Stimulated activated memory B cell treated with anti-CD40 and anti-IgM and Interleukin-4, amounts not matched to agents 10 μg/mL and 1 μg/mL and 100 μg/mL, for 72 hours (primary cell): ENCODE measurements around the gene FGF1.

Source experiments
- ATAC-seq: fragments of 150-1000 bp; cut with Tn5 transposase; 2 replicates; pipeline ENCODE4 v1.10.0; 2021
- H3K27ac Mint-ChIP-seq: one replicate; pipeline ENCODE4 v1.8.0; 2022; ENCODE audit warnings: mild to moderate bottlenecking, mixed read lengths
- H3K27me3 Mint-ChIP-seq: one replicate; pipeline ENCODE4 v1.8.0; 2022; ENCODE audit warnings: mixed read lengths
- H3K36me3 Mint-ChIP-seq: one replicate; pipeline ENCODE4 v1.8.0; 2022; ENCODE audit warnings: mixed read lengths
- H3K4me1 Mint-ChIP-seq: one replicate; pipeline ENCODE4 v1.8.0; 2022; ENCODE audit warnings: mixed read lengths
- H3K4me3 Mint-ChIP-seq: one replicate; pipeline ENCODE4 v1.8.0; 2022; ENCODE audit warnings: mild to moderate bottlenecking, moderate library complexity, mixed read lengths
- H3K9me3 Mint-ChIP-seq: one replicate; pipeline ENCODE4 v1.8.0; 2022; ENCODE audit warnings: mixed read lengths

FGF1 gene

GRCh38 chr5:142701673-142702311 lies 15.9 kb upstream of the FGF1 start:
- Mint-ChIP-seq H3K9me3 (peaks cover 3% of the 10 kb centered on the region), H3K36me3 (no peaks in the 10 kb centered on the region), H3K27me3 (peaks cover 53% of the 10 kb centered on the region), H3K27ac (no peak overlapping the region), H3K4me3 (no peak overlapping the region), H3K4me1 (no peaks in the 10 kb centered on the region)
- ATAC-seq, result no peak

GRCh38 chr5:142700566-142700965 lies 14.7 kb upstream of the FGF1 start:
- no peak overlapping the region for H3K27ac Mint-ChIP-seq
- H3K9me3 Mint-ChIP-seq, result peaks cover 3% of the 10 kb centered on the region
- ATAC-seq, result no peak
- H3K4me3 Mint-ChIP-seq, result no peak overlapping the region
- H3K4me1 Mint-ChIP-seq, result no peaks in the 10 kb centered on the region
- H3K36me3 Mint-ChIP-seq, result no peaks in the 10 kb centered on the region
- peaks cover 47% of the 10 kb centered on the region for H3K27me3 Mint-ChIP-seq

- peaks cover 38% of the 10 kb centered on the region for H3K27me3 Mint-ChIP-seq
- H3K9me3 Mint-ChIP-seq, result peaks cover 3% of the 10 kb centered on the region
- no peak overlapping the region for H3K4me3 Mint-ChIP-seq
- no peaks in the 10 kb centered on the region for H3K36me3 Mint-ChIP-seq
- no peak for ATAC-seq
- no peaks in the 10 kb centered on the region for H3K4me1 Mint-ChIP-seq
- H3K27ac Mint-ChIP-seq, result no peak overlapping the region
These were observed 13.4 kb upstream of the FGF1 start for GRCh38 chr5:142699184-142699720.

GRCh38 chr5:142698447-142699183 lies 12.7 kb upstream of the FGF1 start:
- H3K27ac Mint-ChIP-seq, result no peak overlapping the region
- peaks cover 3% of the 10 kb centered on the region for H3K9me3 Mint-ChIP-seq
- no peaks in the 10 kb centered on the region for H3K4me1 Mint-ChIP-seq
- no peak overlapping the region for H3K4me3 Mint-ChIP-seq
- H3K27me3 Mint-ChIP-seq, result peaks cover 38% of the 10 kb centered on the region
- no peaks in the 10 kb centered on the region for H3K36me3 Mint-ChIP-seq
- ATAC-seq, result no peak

GRCh38 chr5:142697356-142698255 lies 11.7 kb upstream of the FGF1 start:
- no peak overlapping the region for H3K4me3 Mint-ChIP-seq
- ATAC-seq, result no peak
- H3K4me1 Mint-ChIP-seq, result no peaks in the 10 kb centered on the region
- H3K27me3 Mint-ChIP-seq, result peaks cover 31% of the 10 kb centered on the region
- H3K27ac Mint-ChIP-seq, result no peak overlapping the region
- H3K9me3 Mint-ChIP-seq, result peaks cover 3% of the 10 kb centered on the region
- H3K36me3 Mint-ChIP-seq, result no peaks in the 10 kb centered on the region

GRCh38 chr5:142696379-142696778 lies 10.5 kb upstream of the FGF1 start:
- H3K4me1 Mint-ChIP-seq, result no peaks in the 10 kb centered on the region
- ATAC-seq, result no peak
- peaks cover 27% of the 10 kb centered on the region for H3K27me3 Mint-ChIP-seq

GRCh38 chr5:142694092-142694856 lies 8.4 kb upstream of the FGF1 start:
- Mint-ChIP-seq H3K36me3 (no peaks in the 10 kb centered on the region), H3K27me3 (peaks cover 38% of the 10 kb centered on the region), H3K4me1 (no peaks in the 10 kb centered on the region), H3K9me3 (peaks cover under 1% of the 10 kb centered on the region), H3K4me3 (no peak overlapping the region), H3K27ac (no peak overlapping the region)
- ATAC-seq, result no peak

More at GRCh38 chr5:142696379-142696778, 10.5 kb upstream of the FGF1 start:
- H3K27ac Mint-ChIP-seq, result no peak overlapping the region
- H3K4me3 Mint-ChIP-seq, result no peak overlapping the region
- H3K36me3 Mint-ChIP-seq, result no peaks in the 10 kb centered on the region
- H3K9me3 Mint-ChIP-seq, result peaks cover 3% of the 10 kb centered on the region

GRCh38 chr5:142692321-142692894 lies 6.5 kb upstream of the FGF1 start:
- Mint-ChIP-seq H3K27ac (no peak overlapping the region), H3K9me3 (no peaks in the 10 kb centered on the region), H3K36me3 (no peaks in the 10 kb centered on the region), H3K4me3 (no peak overlapping the region), H3K4me1 (no peaks in the 10 kb centered on the region), H3K27me3 (peaks cover 22% of the 10 kb centered on the region)
- no peak for ATAC-seq

GRCh38 chr5:142690667-142691066 lies 4.8 kb upstream of the FGF1 start:
- no peaks in the 10 kb centered on the region for H3K36me3 Mint-ChIP-seq
- no peaks in the 10 kb centered on the region for H3K4me1 Mint-ChIP-seq
- no peak for ATAC-seq
- peaks cover 23% of the 10 kb centered on the region for H3K27me3 Mint-ChIP-seq
- H3K9me3 Mint-ChIP-seq, result no peaks in the 10 kb centered on the region
- no peak overlapping the region for H3K4me3 Mint-ChIP-seq
- no peak overlapping the region for H3K27ac Mint-ChIP-seq

- no peak for ATAC-seq
- no peak overlapping the region for H3K27ac Mint-ChIP-seq
- no peaks in the 10 kb centered on the region for H3K36me3 Mint-ChIP-seq
- peaks cover 23% of the 10 kb centered on the region for H3K27me3 Mint-ChIP-seq
- H3K9me3 Mint-ChIP-seq, result no peaks in the 10 kb centered on the region
- H3K4me1 Mint-ChIP-seq, result no peaks in the 10 kb centered on the region
- H3K4me3 Mint-ChIP-seq, result no peak overlapping the region
These were observed 3.2 kb upstream of the FGF1 start for GRCh38 chr5:142689081-142689480.

- no peak overlapping the region for H3K4me3 Mint-ChIP-seq
- no peak for ATAC-seq
- H3K9me3 Mint-ChIP-seq, result no peaks in the 10 kb centered on the region
- H3K27me3 Mint-ChIP-seq, result peaks cover 23% of the 10 kb centered on the region
- H3K36me3 Mint-ChIP-seq, result no peaks in the 10 kb centered on the region
- H3K4me1 Mint-ChIP-seq, result no peaks in the 10 kb centered on the region
- H3K27ac Mint-ChIP-seq, result no peak overlapping the region
These were observed 2.5 kb upstream of the FGF1 start for GRCh38 chr5:142688281-142688989.

GRCh38 chr5:142686968-142687367 lies 1.1 kb upstream of the FGF1 start:
- no peaks in the 10 kb centered on the region for H3K36me3 Mint-ChIP-seq
- no peak overlapping the region for H3K27ac Mint-ChIP-seq
- ATAC-seq, result no peak
- H3K4me1 Mint-ChIP-seq, result no peaks in the 10 kb centered on the region
- H3K27me3 Mint-ChIP-seq, result peaks cover 23% of the 10 kb centered on the region
- H3K4me3 Mint-ChIP-seq, result no peak overlapping the region
- H3K9me3 Mint-ChIP-seq, result no peaks in the 10 kb centered on the region

GRCh38 chr5:142686210-142686734 lies 382 bp upstream of the FGF1 start:
- Mint-ChIP-seq H3K36me3 (no peaks in the 10 kb centered on the region), H3K4me1 (no peaks in the 10 kb centered on the region), H3K27ac (no peak overlapping the region)

More at GRCh38 chr5:142686210-142686734, 382 bp upstream of the FGF1 start:
- no peaks in the 10 kb centered on the region for H3K9me3 Mint-ChIP-seq
- H3K27me3 Mint-ChIP-seq, result peaks cover 22% of the 10 kb centered on the region
- H3K4me3 Mint-ChIP-seq, result no peak overlapping the region
- ATAC-seq, result peak; percentile 39
